ENCODE data around the gene EPB41L1.

Gene EPB41L1

DNA sequence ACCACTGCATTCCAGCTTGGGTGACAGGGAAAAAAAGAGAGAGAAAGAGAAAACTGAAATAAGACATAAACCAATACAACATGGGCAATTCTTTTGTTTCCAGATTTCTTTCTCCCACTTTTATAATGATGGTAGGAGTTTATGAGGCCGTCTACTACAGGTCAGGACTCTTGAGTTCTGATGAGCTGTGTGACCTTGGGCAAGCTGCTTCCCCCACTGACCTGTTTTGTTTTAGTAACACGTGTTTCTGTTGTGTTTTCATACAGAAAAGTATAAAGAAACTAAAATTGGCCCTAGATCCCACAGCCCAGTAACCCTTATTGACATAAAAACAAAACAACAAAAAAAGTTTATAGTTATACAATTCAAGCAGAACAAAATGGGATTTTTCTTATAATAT lies 58.8 kb downstream of the EPB41L1 start:
- no peaks in the 10 kb centered on the region for H3K4me1 Mint-ChIP-seq
- H3K36me3 Mint-ChIP-seq: no peaks in the 10 kb centered on the region
- no peak overlapping the region for H3K27ac Mint-ChIP-seq
- H3K4me3 Mint-ChIP-seq: no peak overlapping the region
- H3K27me3 Mint-ChIP-seq: no peaks in the 10 kb centered on the region
- no peaks in the 10 kb centered on the region for H3K9me3 Mint-ChIP-seq

DNA sequence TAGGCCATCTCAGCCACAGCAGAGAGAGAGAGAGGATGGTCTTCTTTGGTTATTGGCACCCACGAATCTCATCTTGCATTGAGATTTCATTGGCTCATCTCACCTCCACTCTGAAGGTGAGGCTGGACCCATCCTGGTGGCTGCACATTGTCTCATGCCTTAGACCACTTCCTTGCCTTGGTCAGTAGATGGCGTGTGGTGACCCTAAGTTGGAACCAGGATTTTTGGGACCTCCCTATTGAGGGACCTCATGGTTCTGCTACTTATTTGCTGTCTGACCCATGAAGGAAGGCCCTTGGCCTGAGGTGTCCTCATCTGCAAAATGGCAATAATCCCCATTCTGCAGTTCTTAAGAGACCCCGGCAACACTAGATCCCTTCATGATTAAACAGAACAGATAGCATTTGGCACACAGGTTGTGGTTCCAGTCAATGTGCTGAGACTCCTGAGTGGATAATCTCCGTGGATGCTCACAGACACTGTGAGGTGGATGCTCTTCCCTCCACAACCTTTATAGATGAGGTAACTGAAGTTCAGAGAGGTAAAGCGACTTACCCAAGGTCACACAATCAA lies 60.2 kb downstream of the EPB41L1 start:
- no peaks in the 10 kb centered on the region for H3K36me3 Mint-ChIP-seq
- H3K4me1 Mint-ChIP-seq: no peaks in the 10 kb centered on the region
- no peak overlapping the region for H3K4me3 Mint-ChIP-seq
- H3K27me3 Mint-ChIP-seq: no peaks in the 10 kb centered on the region
- H3K27ac Mint-ChIP-seq: no peak overlapping the region
- H3K9me3 Mint-ChIP-seq: no peaks in the 10 kb centered on the region

DNA sequence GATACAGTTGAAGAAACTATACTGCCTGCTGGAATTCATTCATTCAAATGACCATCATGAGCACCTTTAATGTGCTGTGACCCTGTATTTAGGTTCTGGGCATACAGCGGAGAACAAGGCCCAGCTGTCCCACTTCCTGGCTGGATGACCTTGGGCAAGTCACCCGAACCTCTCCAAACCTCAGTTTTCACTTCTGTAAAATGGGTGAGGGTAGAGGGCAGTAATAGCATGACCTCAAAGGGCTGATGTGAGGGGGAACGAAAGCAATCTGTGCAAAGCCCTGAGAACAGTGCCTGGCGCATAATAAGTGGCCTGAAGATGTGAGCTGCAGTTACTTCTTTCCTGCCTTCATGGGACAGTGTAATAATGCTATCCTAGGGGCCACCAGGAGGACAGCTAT lies 61.2 kb downstream of the EPB41L1 start:
- peak overlapping the region; percentile 5 for H3K27ac Mint-ChIP-seq
- no peaks in the 10 kb centered on the region for H3K27me3 Mint-ChIP-seq
- no peaks in the 10 kb centered on the region for H3K4me1 Mint-ChIP-seq
- no peaks in the 10 kb centered on the region for H3K9me3 Mint-ChIP-seq
- no peak overlapping the region for H3K4me3 Mint-ChIP-seq
- no peaks in the 10 kb centered on the region for H3K36me3 Mint-ChIP-seq

DNA sequence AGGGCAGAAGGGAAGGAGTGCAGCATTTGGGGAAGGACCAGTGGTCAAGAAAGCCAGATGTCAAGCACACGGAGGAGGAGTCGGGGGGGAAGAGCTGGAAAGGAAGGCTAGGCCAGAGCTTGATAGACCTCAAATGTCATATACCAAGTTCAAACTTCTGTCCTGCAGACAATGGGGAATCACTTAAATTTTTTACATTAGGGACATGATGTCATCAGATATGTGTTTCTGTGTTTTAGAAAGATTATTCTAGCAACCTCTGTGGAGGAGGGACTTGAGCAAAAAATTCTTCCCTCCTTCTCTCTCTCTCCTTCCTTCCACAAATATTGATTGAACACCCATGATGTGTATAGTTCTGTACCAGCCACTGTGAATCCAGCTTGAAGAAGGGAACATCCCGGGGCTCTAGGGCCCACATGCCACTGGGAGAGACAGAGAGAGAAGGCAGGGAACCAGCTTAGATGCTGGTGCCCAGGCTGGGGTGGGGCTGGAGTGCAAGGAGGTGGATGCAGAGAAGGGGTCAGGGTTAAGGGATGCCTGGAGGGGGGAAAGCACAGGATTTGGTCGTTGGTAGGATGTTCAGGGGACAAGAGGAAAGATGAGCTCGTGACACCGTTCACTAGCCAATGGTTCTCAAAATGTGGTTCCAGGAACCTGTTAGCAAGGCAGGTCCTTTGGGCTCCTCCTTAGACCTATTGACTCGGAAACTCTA lies 61.9 kb downstream of the EPB41L1 start:
- Mint-ChIP-seq H3K4me1 (no peaks in the 10 kb centered on the region), H3K27me3 (no peaks in the 10 kb centered on the region), H3K4me3 (no peak overlapping the region), H3K36me3 (no peaks in the 10 kb centered on the region), H3K27ac (no peak overlapping the region), H3K9me3 (no peaks in the 10 kb centered on the region)

DNA sequence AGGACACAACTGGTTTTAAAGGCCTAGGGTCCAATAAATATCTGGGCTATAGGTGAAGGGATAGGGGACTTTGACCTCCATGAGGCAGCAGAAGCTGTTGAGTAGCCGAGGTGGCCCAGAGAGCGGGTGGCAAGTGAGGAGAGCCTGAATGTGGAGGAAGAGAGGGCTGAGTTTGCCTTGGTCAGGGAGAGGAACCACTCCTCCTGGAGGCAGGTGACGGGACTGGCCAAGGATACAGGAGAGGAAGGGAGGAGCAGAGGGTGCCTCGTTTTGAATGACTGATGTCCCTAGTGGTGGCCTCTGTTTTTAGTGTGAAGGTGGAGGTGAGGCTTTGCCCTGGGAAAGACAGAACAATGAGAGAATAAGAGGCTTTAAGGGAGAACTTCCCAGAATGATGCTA lies 62.7 kb downstream of the EPB41L1 start:
- Mint-ChIP-seq H3K36me3 (no peaks in the 10 kb centered on the region), H3K27ac (no peak overlapping the region), H3K27me3 (no peaks in the 10 kb centered on the region), H3K4me3 (no peak overlapping the region), H3K9me3 (no peaks in the 10 kb centered on the region), H3K4me1 (no peaks in the 10 kb centered on the region)

DNA sequence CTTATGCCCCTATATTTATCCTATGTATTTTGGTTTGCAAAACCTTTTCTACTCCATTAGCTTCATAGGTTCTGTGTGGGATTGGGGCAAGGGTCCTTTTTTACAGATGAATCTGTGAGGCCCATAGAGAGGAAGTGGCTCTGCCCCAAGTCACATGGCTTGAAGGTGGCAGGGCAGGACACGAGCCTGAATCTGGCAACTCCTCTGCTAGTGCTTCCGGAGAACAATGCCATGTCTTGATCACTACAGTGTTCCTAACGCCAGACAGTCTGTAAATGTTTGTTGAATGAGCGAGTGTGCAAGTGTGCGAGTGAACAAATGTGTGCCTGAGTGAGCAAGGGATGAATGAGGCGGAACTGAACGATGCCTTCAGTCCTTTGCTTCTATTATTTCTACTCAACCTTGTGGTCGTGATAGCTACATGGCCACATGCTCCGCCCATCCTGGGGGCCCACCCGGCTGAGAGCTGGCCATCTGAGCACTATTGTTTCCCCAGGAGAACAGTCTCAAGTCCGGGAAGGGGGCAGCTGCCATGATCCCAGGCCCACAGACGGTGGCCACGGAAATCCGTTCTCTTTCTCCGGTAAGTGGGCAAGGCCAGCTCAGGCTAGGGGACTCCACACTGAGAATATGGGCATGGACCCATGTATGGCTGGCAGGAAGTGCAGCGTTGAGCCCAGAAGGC lies 64.0 kb downstream of the EPB41L1 start:
- no peaks in the 10 kb centered on the region for H3K36me3 Mint-ChIP-seq
- H3K4me1 Mint-ChIP-seq: no peaks in the 10 kb centered on the region
- H3K27me3 Mint-ChIP-seq: no peaks in the 10 kb centered on the region
- no peak overlapping the region for H3K27ac Mint-ChIP-seq
- H3K4me3 Mint-ChIP-seq: no peak overlapping the region
- no peaks in the 10 kb centered on the region for H3K9me3 Mint-ChIP-seq

DNA sequence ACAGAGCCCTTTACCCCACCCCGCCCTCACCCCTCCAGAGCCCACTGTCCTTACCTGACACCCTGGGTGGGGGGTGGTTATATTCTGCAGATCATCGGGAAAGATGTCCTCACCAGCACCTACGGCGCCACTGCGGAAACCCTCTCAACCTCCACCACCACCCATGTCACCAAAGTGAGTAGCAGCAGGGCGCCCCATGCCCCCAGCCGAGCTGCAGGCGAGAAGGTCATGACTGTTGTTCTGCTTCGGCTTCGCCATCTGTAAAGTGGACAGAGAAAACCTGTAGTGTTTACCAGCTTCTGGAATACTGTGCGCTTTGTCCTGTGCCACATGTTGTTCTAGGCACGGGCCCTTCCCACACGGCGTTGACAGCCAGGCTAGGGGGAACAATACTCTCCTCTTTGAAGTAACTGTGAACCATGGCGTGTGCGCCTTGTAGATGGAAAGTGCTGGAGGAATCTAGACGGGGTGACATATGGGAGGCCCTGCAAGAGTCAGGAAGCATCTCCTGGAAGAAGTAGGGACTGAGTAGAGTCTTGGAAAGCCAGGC lies 65.2 kb downstream of the EPB41L1 start:
- H3K9me3 Mint-ChIP-seq: no peaks in the 10 kb centered on the region
- no peak overlapping the region for H3K27ac Mint-ChIP-seq
- H3K4me3 Mint-ChIP-seq: no peak overlapping the region
- H3K36me3 Mint-ChIP-seq: no peaks in the 10 kb centered on the region
- no peaks in the 10 kb centered on the region for H3K4me1 Mint-ChIP-seq
- H3K27me3 Mint-ChIP-seq: no peaks in the 10 kb centered on the region

DNA sequence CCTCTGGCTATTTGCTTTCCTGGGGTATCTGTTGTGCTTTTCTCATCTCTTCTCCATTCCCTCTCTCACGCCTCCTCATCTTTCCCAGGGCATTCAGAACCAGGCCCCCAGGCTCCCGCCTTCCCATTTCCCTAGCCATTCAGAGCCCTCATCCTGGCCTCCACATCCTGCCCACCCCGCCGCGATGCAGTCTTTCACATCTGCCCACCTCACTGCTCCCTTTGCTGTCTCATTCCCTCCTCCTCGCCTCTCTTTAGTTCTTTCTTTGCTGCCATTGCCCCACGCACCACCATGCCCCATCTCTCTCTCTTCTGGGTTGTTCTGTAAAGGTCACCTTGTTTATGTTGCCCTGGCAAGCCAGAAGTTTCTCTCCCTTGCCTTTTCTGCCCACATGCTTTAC lies 71.1 kb downstream of the EPB41L1 start:
- no peaks in the 10 kb centered on the region for H3K36me3 Mint-ChIP-seq
- H3K27me3 Mint-ChIP-seq: peaks cover 2% of the 10 kb centered on the region
- H3K4me3 Mint-ChIP-seq: no peak overlapping the region
- peaks cover 19% of the 10 kb centered on the region for H3K4me1 Mint-ChIP-seq
- no peaks in the 10 kb centered on the region for H3K9me3 Mint-ChIP-seq
- no peak overlapping the region for H3K27ac Mint-ChIP-seq

DNA sequence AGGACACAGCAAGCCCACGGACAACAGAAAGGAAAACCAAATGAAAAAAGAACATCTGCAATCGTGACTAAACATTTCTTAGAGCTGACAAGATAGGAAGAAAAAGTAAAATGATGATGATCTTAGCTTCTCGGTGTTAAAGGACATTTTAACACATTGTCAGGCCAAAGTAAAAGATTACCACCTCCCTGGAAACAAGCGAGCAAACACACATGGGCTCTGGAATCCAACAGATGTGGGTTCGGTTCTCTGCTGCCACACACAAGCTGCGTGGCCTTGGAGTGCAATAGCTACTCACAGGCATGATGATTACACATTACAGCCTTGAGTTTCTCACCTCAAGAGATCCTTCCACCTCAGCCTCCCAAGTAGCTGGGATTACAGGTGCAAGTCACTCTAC lies 74.2 kb downstream of the EPB41L1 start:
- H3K4me1 Mint-ChIP-seq: peaks cover 20% of the 10 kb centered on the region
- H3K27ac Mint-ChIP-seq: peak overlapping the region; percentile 15
- H3K4me3 Mint-ChIP-seq: no peak overlapping the region
- no peaks in the 10 kb centered on the region for H3K9me3 Mint-ChIP-seq
- no peaks in the 10 kb centered on the region for H3K36me3 Mint-ChIP-seq
- H3K27me3 Mint-ChIP-seq: peaks cover 2% of the 10 kb centered on the region

DNA sequence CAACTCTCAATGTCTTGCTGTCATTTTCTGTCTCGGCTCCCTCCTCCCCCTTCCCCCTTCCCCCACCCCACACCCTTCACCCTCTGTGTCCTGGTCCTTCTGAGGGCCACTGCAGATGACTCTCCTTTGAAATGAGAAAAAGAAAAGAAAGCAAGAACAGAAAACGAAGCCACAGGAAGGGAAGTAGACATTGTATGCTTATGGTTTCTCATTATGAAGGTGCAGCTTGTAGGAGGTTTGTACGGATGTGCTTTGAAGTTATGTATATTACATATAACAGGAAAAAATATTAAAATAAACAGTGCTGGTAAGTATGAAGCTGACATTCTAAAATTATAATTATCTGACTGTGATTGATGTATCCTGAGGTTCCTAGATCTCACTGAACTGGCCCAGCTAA lies 75.5 kb downstream of the EPB41L1 start:
- peaks cover 20% of the 10 kb centered on the region for H3K4me1 Mint-ChIP-seq
- no peaks in the 10 kb centered on the region for H3K36me3 Mint-ChIP-seq
- H3K27me3 Mint-ChIP-seq: peaks cover 2% of the 10 kb centered on the region
- H3K27ac Mint-ChIP-seq: no peak overlapping the region
- no peak overlapping the region for H3K4me3 Mint-ChIP-seq
- no peaks in the 10 kb centered on the region for H3K9me3 Mint-ChIP-seq

DNA sequence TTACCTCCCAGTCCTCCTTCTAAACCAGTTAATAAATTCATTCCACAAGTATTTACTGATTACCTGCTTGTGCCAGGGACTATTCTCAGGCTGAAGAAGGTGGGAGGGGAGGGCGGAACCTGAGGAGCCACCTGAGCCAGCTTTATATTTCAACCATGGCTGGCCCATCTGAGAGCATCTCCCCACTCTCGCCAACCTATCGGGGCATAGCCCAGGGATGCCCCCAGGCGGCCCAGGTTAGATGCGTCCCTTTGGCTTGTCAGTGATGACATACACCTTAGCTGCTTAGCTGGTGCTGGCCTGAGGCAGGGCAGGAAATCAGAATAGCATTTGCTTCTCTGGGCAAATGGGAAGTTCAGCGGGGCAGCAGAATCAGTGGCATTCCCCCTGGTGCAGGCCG lies 76.8 kb downstream of the EPB41L1 start:
- Mint-ChIP-seq H3K4me1 (peaks cover 20% of the 10 kb centered on the region), H3K36me3 (no peaks in the 10 kb centered on the region), H3K27ac (no peak overlapping the region), H3K27me3 (no peaks in the 10 kb centered on the region), H3K9me3 (no peaks in the 10 kb centered on the region), H3K4me3 (no peak overlapping the region)

DNA sequence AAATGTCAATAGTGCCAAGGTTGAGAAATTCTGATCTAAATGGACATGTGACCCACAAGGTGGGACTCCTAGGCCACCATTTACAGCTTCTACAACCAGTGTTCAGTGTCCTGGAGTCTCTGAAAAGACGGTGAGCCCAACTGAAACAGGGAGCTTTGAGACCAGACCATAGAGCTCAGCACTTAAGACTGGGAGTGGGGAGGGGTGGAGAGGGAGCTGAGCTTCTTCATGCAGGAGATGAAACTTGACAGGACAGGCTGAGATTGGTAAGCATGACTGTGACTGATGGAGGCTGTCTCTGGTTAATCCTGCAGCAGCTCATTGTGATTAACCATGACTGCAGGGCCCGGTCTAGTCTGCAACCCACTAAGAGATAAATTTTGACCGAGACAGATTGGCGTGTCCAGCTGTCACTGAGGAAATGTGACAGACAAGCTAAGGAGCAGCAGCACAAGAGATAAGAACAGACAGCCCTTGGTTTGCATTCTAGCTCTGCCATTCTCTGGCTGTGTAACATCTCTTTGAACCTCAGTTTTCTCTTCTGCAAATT lies 80.3 kb downstream of the EPB41L1 start:
- Mint-ChIP-seq H3K27ac (no peak overlapping the region), H3K27me3 (no peaks in the 10 kb centered on the region), H3K9me3 (no peaks in the 10 kb centered on the region), H3K36me3 (peaks cover 8% of the 10 kb centered on the region), H3K4me1 (peaks cover 41% of the 10 kb centered on the region), H3K4me3 (no peak overlapping the region)

DNA sequence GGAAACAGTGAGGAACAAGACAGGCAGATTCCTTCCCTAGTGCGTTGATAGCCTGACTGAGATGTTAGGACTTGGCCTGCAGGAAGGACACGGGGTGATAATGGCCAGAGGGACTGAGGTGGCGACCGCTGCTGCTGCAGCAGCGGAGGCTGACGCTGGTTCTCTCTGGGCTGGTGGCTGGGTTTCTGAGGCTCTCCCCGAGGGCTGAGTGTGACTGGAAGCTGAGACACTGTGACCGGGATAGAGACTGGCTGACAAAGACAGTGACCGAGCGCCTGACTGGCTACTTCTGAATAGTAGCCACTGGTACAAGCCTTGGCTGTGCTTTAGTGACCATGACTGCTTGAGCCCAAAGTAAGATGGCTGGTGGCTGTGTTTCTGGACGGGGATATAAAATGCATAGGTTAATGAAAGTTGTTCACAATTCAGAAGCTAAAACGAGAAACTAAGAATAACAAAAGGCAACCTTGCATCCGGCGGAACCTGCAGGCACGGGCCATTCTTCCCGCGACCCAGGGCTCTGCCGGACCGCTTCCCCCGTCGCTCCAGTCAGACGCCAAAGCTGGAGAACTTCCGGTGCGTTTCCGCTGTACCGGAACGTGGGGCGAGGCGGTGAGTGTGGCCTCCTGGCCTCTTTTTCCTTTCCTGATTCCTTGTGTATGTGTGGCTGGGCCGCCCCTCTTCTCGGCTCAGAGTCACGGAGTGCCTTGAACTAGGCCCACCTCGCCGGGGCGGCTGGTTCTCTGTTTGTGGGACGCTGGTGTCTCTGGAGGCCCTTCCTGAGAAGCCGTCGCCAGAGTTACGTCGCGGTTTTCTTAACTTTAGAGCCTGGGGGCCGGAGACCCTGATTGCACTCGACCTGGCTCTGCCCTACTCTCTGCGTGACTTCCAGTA lies 81.6 kb downstream of the EPB41L1 start, which contains the start of gene AAR2:
Gene AAR2 (plus strand): TSS at position 587 of the 894 bp plus-strand sequence. CDS start 3,391 bp downstream, outside the sequence.
- H3K27ac Mint-ChIP-seq: peak within 1 kb of the TSS; percentile 79
- peaks cover 8% of the 10 kb centered on the region for H3K36me3 Mint-ChIP-seq
- H3K4me3 Mint-ChIP-seq: peak within 1 kb of the TSS; percentile 91
- no peaks in the 10 kb centered on the region for H3K9me3 Mint-ChIP-seq
- peaks cover 41% of the 10 kb centered on the region for H3K4me1 Mint-ChIP-seq
- H3K27me3 Mint-ChIP-seq: no peaks in the 10 kb centered on the region

DNA sequence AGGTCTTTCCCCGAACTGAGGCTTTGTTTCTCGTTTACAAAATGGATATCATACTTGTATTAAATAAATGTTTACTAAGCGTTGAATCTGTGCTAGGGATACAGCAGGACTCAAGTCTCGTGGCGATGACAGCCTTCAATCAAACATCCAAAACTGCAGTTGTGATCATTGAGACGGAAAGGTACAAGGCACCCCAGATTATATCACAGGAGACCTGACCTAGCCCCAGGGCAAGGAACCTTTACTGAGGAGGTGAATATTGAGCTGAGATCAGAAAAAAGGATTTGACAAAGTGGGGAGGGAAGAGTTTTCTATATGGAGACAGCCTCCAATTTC lies 82.2 kb downstream of the EPB41L1 start:
- Mint-ChIP-seq H3K27ac (peak overlapping the region; percentile 43), H3K4me3 (peak overlapping the region; percentile 91), H3K9me3 (no peaks in the 10 kb centered on the region), H3K36me3 (peaks cover 8% of the 10 kb centered on the region), H3K27me3 (no peaks in the 10 kb centered on the region), H3K4me1 (peaks cover 47% of the 10 kb centered on the region)

DNA sequence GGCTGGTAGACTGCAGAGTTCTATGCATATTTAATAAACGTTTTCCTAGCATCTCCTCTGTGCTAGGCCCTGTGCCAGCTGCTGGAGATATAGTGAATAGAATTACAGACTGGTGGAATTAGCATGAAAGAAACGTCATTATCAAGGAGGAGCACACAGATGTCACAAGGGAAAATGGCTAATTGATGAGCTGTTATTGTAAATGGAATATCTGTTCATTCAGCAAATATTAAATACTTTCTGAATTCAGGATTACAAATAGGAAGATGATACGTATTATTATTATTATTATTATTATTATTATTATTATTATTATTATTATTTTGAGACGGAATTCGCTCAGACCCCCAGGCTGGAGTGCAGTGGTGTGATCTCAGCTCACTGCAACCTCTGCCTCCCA lies 82.9 kb downstream of the EPB41L1 start:
- Mint-ChIP-seq H3K4me1 (peaks cover 48% of the 10 kb centered on the region), H3K27ac (peak overlapping the region; percentile 43)

More for the DNA sequence above, 82.9 kb downstream of the EPB41L1 start:
- H3K4me3 Mint-ChIP-seq: peak overlapping the region; percentile 91
- peaks cover 8% of the 10 kb centered on the region for H3K36me3 Mint-ChIP-seq
- no peaks in the 10 kb centered on the region for H3K9me3 Mint-ChIP-seq
- no peaks in the 10 kb centered on the region for H3K27me3 Mint-ChIP-seq

Measured in activated naive CD4-positive, alpha-beta T cell treated with anti-CD3 and anti-CD28 coated beads, Interleukin-2, amount 50 U/mL, for 24 hours (primary cell).